ENCODE results near the gene SIGLEC1. TPM values are rescaled to one million over a fixed set of nuclear protein-coding genes. Genes with fewer than 3 reads are reported as not detected.

The SIGLEC1 gene
- total RNA-seq, 1 experiment from 2014 or later: not detected

DNA sequence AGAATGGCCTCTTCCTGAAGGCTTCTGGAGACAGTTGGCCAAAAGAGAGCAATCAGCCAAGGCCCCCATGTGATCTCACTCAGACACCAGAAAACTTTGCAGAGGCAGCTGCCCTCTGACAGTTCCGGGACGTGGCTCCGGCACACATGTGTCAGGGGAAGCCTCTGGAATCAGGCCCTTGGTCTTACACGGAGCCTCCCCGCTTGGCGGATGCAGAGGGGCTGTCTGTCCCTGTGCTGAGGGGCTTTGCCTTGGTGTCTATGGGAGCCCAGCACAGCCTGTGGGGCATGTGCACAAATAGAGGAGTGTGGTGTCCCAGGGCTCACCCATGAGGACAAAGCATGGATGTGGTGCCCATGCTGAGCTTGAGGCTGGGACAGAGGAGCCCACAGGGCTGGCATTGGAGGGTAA is 13.8 kb downstream of the SIGLEC1 start:
- intact Hi-C loops (cut with micrococcal nuclease; ENCODE audit: unreplicated experiment): no loop called here
- H3K9me3 Mint-ChIP-seq (ENCODE audit: unreplicated experiment): no peaks in the 10 kb centered on the region
- Histone ChIP-seq H3K4me1 (no peaks in the 10 kb centered on the region), H3K9me3 (no peaks in the 10 kb centered on the region), H3K27me3 (replicated peaks; ENCODE audit: control insufficient read depth, insufficient read depth, low read length) (no peaks in the 10 kb centered on the region; the same call in 1 of the 2 replicates), H3K36me3 (ENCODE audit: control insufficient read depth, insufficient read depth, low read length) (no peaks in the 10 kb centered on the region), H3K4me3 (ENCODE audit: low read depth, low read length) (no peak overlapping the region)
- H3K4me1 Mint-ChIP-seq (ENCODE audit: low read depth, unreplicated experiment): no peaks in the 10 kb centered on the region
- TF ChIP-seq, protein P1, sequence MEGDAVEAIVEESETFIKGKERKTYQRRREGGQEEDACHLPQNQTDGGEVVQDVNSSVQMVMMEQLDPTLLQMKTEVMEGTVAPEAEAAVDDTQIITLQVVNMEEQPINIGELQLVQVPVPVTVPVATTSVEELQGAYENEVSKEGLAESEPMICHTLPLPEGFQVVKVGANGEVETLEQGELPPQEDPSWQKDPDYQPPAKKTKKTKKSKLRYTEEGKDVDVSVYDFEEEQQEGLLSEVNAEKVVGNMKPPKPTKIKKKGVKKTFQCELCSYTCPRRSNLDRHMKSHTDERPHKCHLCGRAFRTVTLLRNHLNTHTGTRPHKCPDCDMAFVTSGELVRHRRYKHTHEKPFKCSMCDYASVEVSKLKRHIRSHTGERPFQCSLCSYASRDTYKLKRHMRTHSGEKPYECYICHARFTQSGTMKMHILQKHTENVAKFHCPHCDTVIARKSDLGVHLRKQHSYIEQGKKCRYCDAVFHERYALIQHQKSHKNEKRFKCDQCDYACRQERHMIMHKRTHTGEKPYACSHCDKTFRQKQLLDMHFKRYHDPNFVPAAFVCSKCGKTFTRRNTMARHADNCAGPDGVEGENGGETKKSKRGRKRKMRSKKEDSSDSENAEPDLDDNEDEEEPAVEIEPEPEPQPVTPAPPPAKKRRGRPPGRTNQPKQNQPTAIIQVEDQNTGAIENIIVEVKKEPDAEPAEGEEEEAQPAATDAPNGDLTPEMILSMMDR (IDR thresholded peaks at IDR 0.05; ENCODE audit: insufficient read depth in 1 of 2, low read depth in 1 of 2, low read length in 1 of 2, severe bottlenecking in 1 of 2, unreplicated experiment in 1 of 2): no peak
- BruUV-seq (replicated peaks): no TSS peak
- no peaks in the 10 kb centered on the region for H3K36me3 Mint-ChIP-seq (ENCODE audit: insufficient read depth, unreplicated experiment)
- H3K27ac Mint-ChIP-seq (ENCODE audit: unreplicated experiment): no peak overlapping the region
- POLR2A ChIA-PET: no interaction called here
- CTCF ChIA-PET: interaction anchor here (1.3 kb wide), 1 partner anchor 12 kb away, joined by 3 read pairs; no protein-coding TSS in a partner anchor
- peaks cover 1% of the 10 kb centered on the region for H3K27me3 Mint-ChIP-seq (ENCODE audit: insufficient read depth, unreplicated experiment)
- H3K4me3 Mint-ChIP-seq (ENCODE audit: unreplicated experiment): no peak overlapping the region
- DNase-seq: no peak

DNA sequence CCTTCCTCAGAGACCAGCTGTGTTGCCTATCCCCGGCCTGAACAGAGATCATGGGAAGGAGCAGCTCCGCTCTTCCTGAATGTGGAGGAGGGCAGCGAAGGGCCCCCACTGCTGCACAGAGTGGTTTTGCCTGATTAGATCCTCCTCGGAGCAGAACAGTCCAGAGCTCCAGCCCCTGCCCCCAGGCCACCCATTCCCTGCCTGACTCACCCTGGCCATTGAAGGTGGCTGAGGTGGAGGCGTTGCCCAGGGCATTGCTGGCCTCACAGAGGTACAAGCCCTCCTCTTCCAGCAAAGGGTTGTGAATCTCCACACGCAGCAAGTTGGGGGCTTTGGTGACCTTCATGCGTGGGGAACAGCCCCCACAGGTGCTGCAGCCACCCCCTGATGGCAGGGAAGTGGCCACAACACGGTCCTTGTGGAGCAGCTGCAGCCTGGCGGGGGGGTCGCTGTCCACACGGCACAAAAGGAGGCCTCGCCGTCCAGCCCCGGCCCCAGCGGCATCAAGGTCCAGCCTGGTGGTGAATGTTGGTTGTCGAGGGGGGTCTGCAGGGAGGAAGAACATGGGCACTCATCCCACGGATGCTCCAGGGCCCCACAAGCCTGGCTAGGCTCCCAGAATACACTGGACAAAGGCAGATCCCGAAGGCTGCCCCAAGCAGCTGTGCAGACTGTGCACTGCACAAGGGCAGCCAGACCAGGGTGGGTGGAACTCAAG is 14.7 kb downstream of the SIGLEC1 start:
- POLR2A ChIA-PET: interaction anchor here (0.6 kb wide), 1 partner anchor 543 kb away, joined by 3 read pairs; no protein-coding TSS in a partner anchor
- no peaks in the 10 kb centered on the region for H3K4me1 Mint-ChIP-seq (ENCODE audit: low read depth, unreplicated experiment)

DNA sequence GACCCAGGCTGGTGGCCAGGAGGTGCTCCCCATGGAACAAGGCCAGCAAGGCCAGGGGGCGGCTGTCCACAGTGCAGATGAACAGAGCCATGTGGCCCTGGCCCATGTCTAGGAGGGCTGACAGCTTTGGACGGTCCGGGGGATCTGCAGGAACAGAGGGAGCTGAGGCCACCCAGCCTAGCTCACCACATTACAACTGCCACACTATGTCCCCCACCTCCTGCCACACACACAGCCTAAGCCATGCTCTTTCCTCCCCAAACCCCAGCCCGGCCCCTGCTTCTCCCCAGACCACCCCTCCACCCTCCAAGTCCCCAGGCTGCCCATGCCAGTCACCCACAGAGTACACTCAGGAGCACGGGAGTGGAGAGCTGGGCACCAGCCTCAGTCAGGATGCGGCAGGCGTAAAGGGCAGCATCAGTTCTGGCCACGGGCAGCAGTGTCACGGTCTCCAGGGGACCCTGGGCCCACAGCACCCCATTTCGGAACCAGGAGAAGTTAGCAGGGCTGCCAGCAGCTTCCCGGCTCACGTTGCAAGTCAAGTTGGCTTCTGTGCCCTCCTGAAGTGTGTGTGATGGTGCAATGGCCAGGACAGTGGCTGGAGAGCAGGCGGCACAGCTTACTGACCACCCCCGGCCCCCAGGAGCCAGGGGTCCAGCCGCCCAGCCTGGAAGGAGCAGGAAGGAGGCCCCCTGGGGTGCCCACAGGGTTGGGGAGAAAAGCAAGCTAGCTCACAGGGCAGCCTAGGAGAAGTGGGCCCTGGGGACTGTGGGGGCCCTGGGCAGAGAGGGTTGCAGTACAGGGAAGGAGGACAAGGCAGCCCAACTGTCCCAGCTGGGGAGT is 15.4 kb downstream of the SIGLEC1 start:
- Mint-ChIP-seq H3K27ac (ENCODE audit: unreplicated experiment) (no peak overlapping the region), H3K27me3 (ENCODE audit: insufficient read depth, unreplicated experiment) (no peaks in the 10 kb centered on the region), H3K36me3 (ENCODE audit: insufficient read depth, unreplicated experiment) (no peaks in the 10 kb centered on the region), H3K4me3 (ENCODE audit: unreplicated experiment) (no peak overlapping the region), H3K4me1 (ENCODE audit: low read depth, unreplicated experiment) (no peaks in the 10 kb centered on the region), H3K9me3 (ENCODE audit: unreplicated experiment) (no peaks in the 10 kb centered on the region)
- no peaks in the 10 kb centered on the region; the same call in 1 of the 2 replicates for H3K27me3 ChIP-seq (replicated peaks; ENCODE audit: control insufficient read depth, insufficient read depth, low read length)
- no peaks in the 10 kb centered on the region for H3K36me3 ChIP-seq (ENCODE audit: control insufficient read depth, insufficient read depth, low read length)
- no peaks in the 10 kb centered on the region for H3K4me1 ChIP-seq
- no peak overlapping the region for H3K4me3 ChIP-seq (ENCODE audit: low read depth, low read length)
- intact Hi-C loops (cut with micrococcal nuclease; ENCODE audit: unreplicated experiment): no loop called here
- CTCF ChIA-PET: interaction anchor here (0.6 to 1.9 kb wide), 4 partner anchors 11 to 20 kb away, joined by 4 to 7 read pairs (median 6); no protein-coding TSS in a partner anchor
- TF ChIP-seq, protein P1 (IDR thresholded peaks at IDR 0.05; ENCODE audit: insufficient read depth in 1 of 2, low read depth in 1 of 2, low read length in 1 of 2, severe bottlenecking in 1 of 2, unreplicated experiment in 1 of 2): no peak
- DNase-seq: no peak
- no peaks in the 10 kb centered on the region for H3K9me3 ChIP-seq
- POLR2A ChIA-PET: no interaction called here
- BruUV-seq (replicated peaks): no TSS peak

More for the DNA sequence above, 14.7 kb downstream of the SIGLEC1 start:
- Histone ChIP-seq H3K36me3 (ENCODE audit: control insufficient read depth, insufficient read depth, low read length) (no peaks in the 10 kb centered on the region), H3K4me3 (ENCODE audit: low read depth, low read length) (no peak overlapping the region), H3K27me3 (replicated peaks; ENCODE audit: control insufficient read depth, insufficient read depth, low read length) (no peaks in the 10 kb centered on the region; the same call in 1 of the 2 replicates), H3K4me1 (no peaks in the 10 kb centered on the region), H3K9me3 (no peaks in the 10 kb centered on the region)
- CTCF ChIA-PET: interaction anchor here (0.6 to 1.9 kb wide), 4 partner anchors 10 to 21 kb away, joined by 3 to 7 read pairs (median 6); no protein-coding TSS in a partner anchor
- no TSS peak for BruUV-seq (replicated peaks)
- Mint-ChIP-seq H3K27ac (ENCODE audit: unreplicated experiment) (no peak overlapping the region), H3K4me3 (ENCODE audit: unreplicated experiment) (no peak overlapping the region), H3K36me3 (ENCODE audit: insufficient read depth, unreplicated experiment) (no peaks in the 10 kb centered on the region), H3K27me3 (ENCODE audit: insufficient read depth, unreplicated experiment) (no peaks in the 10 kb centered on the region), H3K9me3 (ENCODE audit: unreplicated experiment) (no peaks in the 10 kb centered on the region)
- no peak for DNase-seq
- TF ChIP-seq, protein P1 (IDR thresholded peaks at IDR 0.05; ENCODE audit: insufficient read depth in 1 of 2, low read depth in 1 of 2, low read length in 1 of 2, severe bottlenecking in 1 of 2, unreplicated experiment in 1 of 2): no peak
- intact Hi-C loops (cut with micrococcal nuclease; ENCODE audit: unreplicated experiment): no loop called here

All from Caco-2 (cell line).